Transverse colon (tissue), 4 donors: ENCODE data around the gene MSI2. TPM values are rescaled to one million over a fixed set of nuclear protein-coding genes. Genes with fewer than 3 reads are reported as not detected.

ENCODE experiments used
- DNase-seq: peaks from one replicate; pipeline ENCODE4 v3.0.0-alpha.2; 2019
- H3K27ac ChIP-seq, 4 donors: fragments of 200-600 bp; sonication (generic); 2 replicates each; pipeline ENCODE4 v1.5.1; 2016 to 2018; ENCODE audit warnings: inconsistent platforms in 4 of 4
- H3K27me3 ChIP-seq: fragments of 200-600 bp; sonication (generic); 2 replicates; pipeline ENCODE4 v1.5.1; 2017; ENCODE audit warnings: inconsistent platforms
- H3K36me3 ChIP-seq, 4 donors: fragments of 200-600 bp; sonication (generic); 2 replicates each; pipeline ENCODE4 v1.5.1; 2017 to 2019; ENCODE audit warnings: inconsistent platforms in 4 of 4
- H3K4me1 ChIP-seq, 4 donors: fragments of 200-600 bp; sonication (generic); 2 replicates each; pipeline ENCODE4 v1.5.1; 2017 to 2020; ENCODE audit warnings: inconsistent platforms in 4 of 4
- H3K4me3 ChIP-seq, 4 donors: fragments of 200-600 bp; sonication (generic); 1 replicate in 1 of 4; 2 replicates in 3 of 4; pipeline versions ENCODE4 v1.5.1 to v1.6.1; 2017 to 2019; ENCODE audit warnings: inconsistent platforms in 4 of 4
- H3K9me3 ChIP-seq, 2 donors: fragments of 200-600 bp; sonication (generic); 2 replicates each; pipeline ENCODE4 v1.5.1; 2017 to 2019; ENCODE audit warnings: inconsistent platforms in 2 of 2
- CTCF ChIP-seq, 5 experiments: fragments of 200-600 bp in 3 of 5; fragments of 450-650 bp in 2 of 5; sonication (generic) in 3 of 5; IDR thresholded peaks; 1 replicate in 2 of 5; 2 replicates in 3 of 5; pipeline ENCODE4 v1.5.1; 2016 to 2017; ENCODE audit warnings: antibody characterized with exemption in 5 of 5, inconsistent platforms in 3 of 5, mild to moderate bottlenecking in 2 of 5, moderate library complexity in 1 of 5
- EP300 ChIP-seq: sonication (generic); formaldehyde crosslinking; IDR thresholded peaks from one replicate; pipeline ENCODE4 v1.6.1; 2017; ENCODE audit warnings: antibody characterized with exemption, low read depth
- POLR2A ChIP-seq: fragments of 450-650 bp; IDR thresholded peaks from one replicate; pipeline ENCODE4 v1.6.1; 2016; ENCODE audit warnings: antibody characterized with exemption, mild to moderate bottlenecking, moderate library complexity
- POLR2AphosphoS5 ChIP-seq, 3 donors: sonication (generic); formaldehyde crosslinking; IDR thresholded peaks; one replicate each; pipeline ENCODE4 v1.6.1; 2016; ENCODE audit warnings: antibody characterized with exemption in 3 of 3
- WGBS, 2 donors: methylation state at CpG; one replicate each; pipeline ENCODE4 v1.1.5; 2018; ENCODE audit warnings: low coverage in 1 of 2; 5-methylcytosine and 5-hydroxymethylcytosine counted together
- in situ Hi-C, 4 donors: fragments of 200-750 bp; cut with MboI; loops; one replicate each; pipeline versions ENCODE4 v1.15.0 to v1.15.1; 2017; ENCODE audit warnings: low sequenced_read_pairs in 3 of 4, low pct_ligation_motif_present in 1 of 4, low pct_unique_long_range_greater_than_20kb in 1 of 4
- intact Hi-C: fragments of 100-400 bp; cut with DNase I; formaldehyde crosslinking; loops from one replicate; pipeline ENCODE4 v1.15.1; 2023; ENCODE audit warnings: low total_unique reads
- total RNA-seq, 4 donors: library from RNA; depleted of rRNA; stranded (reverse); fragments of >200 nt; gene quantifications; one replicate each; pipeline ENCODE4 v1.1.0, GENCODE V29; 2016

The MSI2 gene
- total RNA-seq, 4 donors from 2014 or later: 20.6 to 36.0 (median 29.3) TPM

- in situ Hi-C loops (no loop called here), intact Hi-C loops (no loop called here)
- WGBS, 2 donors: 84% methylated on average over 1 of the region's 1 CpG; no CpG with 5 or more reads in 1 of the 2 donors
- TF ChIP-seq POLR2AphosphoS5 (IDR thresholded peaks at IDR 0.05): no peak
- TF ChIP-seq POLR2A: no peak
- TF ChIP-seq CTCF (IDR thresholded peaks at IDR 0.05): no peak
- no peak for TF ChIP-seq EP300
- Histone ChIP-seq H3K4me1 (no peaks in the 10 kb centered on the region), H3K36me3 (no peaks in the 10 kb centered on the region), H3K4me3 (no peak overlapping the region), H3K27ac (no peak overlapping the region), H3K27me3 (no peaks in the 10 kb centered on the region), H3K9me3 (no peaks in the 10 kb centered on the region)
- DNase-seq: no peak
Measured at GRCh38 chr17:57625511-57625910, 369.2 kb downstream of the MSI2 start.

- WGBS, 2 donors: 96 to 100% methylated on average over 1 to 9 of the region's 9 CpGs
- no peaks in the 10 kb centered on the region for H3K9me3 ChIP-seq
- DNase-seq: no peak
- no peak overlapping the region for H3K4me3 ChIP-seq
- intact Hi-C loops: no loop called here
- TF ChIP-seq POLR2A (no peak), CTCF (IDR thresholded peaks at IDR 0.05) (no peak), POLR2AphosphoS5 (IDR thresholded peaks at IDR 0.05) (no peak), EP300 (no peak)
- no peaks in the 10 kb centered on the region for H3K27me3 ChIP-seq
- no peaks in the 10 kb centered on the region for H3K36me3 ChIP-seq
- H3K27ac ChIP-seq: no peak overlapping the region
- no peaks in the 10 kb centered on the region for H3K4me1 ChIP-seq
- in situ Hi-C loops: no loop called here
Measured at GRCh38 chr17:57625957-57626356, 369.6 kb downstream of the MSI2 start.

GRCh38 chr17:57626520-57627210 lies 370.3 kb downstream of the MSI2 start:
- intact Hi-C loops (no loop called here), in situ Hi-C loops (no loop called here)
- DNase-seq: no peak
- no peak for TF ChIP-seq EP300
- WGBS, 2 donors: 97% methylated on average over 16 of the region's 16 CpGs; no CpG with 5 or more reads in 1 of the 2 donors
- Histone ChIP-seq H3K27me3 (no peaks in the 10 kb centered on the region), H3K27ac (no peak overlapping the region), H3K36me3 (no peaks in the 10 kb centered on the region), H3K9me3 (no peaks in the 10 kb centered on the region), H3K4me3 (no peak overlapping the region), H3K4me1 (no peaks in the 10 kb centered on the region)

- H3K36me3 ChIP-seq: no peaks in the 10 kb centered on the region
- intact Hi-C loops: no loop called here
- no peaks in the 10 kb centered on the region for H3K4me1 ChIP-seq
- no peaks in the 10 kb centered on the region for H3K27me3 ChIP-seq
- H3K27ac ChIP-seq: no peak overlapping the region
- H3K4me3 ChIP-seq: no peak overlapping the region
- no peaks in the 10 kb centered on the region for H3K9me3 ChIP-seq
- no peak for TF ChIP-seq POLR2AphosphoS5 (IDR thresholded peaks at IDR 0.05)
- TF ChIP-seq EP300: no peak
- TF ChIP-seq CTCF (IDR thresholded peaks at IDR 0.05): no peak
- no peak for TF ChIP-seq POLR2A
- WGBS, 2 donors: 97 to 100% methylated on average over 3 to 10 of the region's 10 CpGs
- in situ Hi-C loops: no loop called here
- no peak for DNase-seq
Measured at GRCh38 chr17:57627591-57627990, 371.3 kb downstream of the MSI2 start.

- no peaks in the 10 kb centered on the region for H3K36me3 ChIP-seq
- no peaks in the 10 kb centered on the region for H3K27me3 ChIP-seq
- WGBS, 2 donors: 95% methylated on average over 9 of the region's 9 CpGs; no CpG with 5 or more reads in 1 of the 2 donors
- H3K27ac ChIP-seq: no peak overlapping the region
- H3K4me1 ChIP-seq: no peaks in the 10 kb centered on the region
- TF ChIP-seq POLR2A (no peak), EP300 (no peak), POLR2AphosphoS5 (IDR thresholded peaks at IDR 0.05) (no peak), CTCF (IDR thresholded peaks at IDR 0.05) (no peak)
- H3K4me3 ChIP-seq: no peak overlapping the region
- intact Hi-C loops: no loop called here
- H3K9me3 ChIP-seq: no peaks in the 10 kb centered on the region
- in situ Hi-C loops: no loop called here
- DNase-seq: no peak
Measured at GRCh38 chr17:57628421-57628820, 372.1 kb downstream of the MSI2 start.
